Stimulated activated CD8-positive, alpha-beta memory T cell treated with anti-CD3 and anti-CD28 coated beads, Interleukin-4, amount 100 ng/mL, for 1 hour (primary cell): ENCODE results near the gene SMIM13.

ENCODE experiments used
- DNase-seq, 2 donors: peaks; one replicate each; pipeline ENCODE4 v3.0.0-alpha.2; 2020; ENCODE audit warnings: low read depth in 2 of 2, low spot score in 1 of 2

The SMIM13 gene

DNA sequence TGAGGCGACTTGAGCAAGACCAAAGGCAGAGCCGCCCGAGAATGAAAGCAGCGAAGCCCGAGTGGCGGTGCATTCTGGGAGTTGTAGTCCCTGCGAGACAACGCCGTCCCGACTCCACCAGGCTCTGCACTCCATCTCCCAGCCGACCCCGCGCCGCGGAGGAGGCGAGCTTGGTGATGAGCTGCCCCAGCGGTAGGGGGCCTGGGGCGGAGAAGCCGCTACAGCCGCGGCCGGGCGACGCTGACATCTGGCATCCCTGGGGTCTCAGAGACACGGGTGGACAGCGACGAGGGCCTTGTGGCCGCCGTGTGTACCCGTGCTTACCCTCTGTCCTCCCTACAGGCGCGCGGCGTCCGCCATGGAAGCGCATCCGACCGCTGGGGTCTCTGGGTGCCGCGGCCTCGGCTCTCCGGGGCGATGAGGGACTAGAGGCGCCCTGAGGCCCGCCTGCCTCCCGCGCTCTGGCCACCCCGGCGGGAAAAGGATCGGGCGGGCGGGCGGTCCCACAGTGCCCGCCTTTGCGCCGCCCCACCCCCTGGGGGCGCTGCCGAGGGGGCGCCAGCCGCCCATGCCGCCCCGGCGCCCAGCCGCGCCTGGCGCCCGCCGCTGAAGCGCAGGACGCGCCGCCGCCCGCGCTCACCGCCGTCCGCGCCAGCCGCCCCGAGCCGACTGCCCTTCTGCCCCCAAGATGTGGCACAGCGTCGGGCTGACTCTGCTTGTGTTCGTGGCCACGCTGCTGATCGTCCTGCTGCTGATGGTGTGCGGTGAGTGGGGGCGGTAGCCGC lies at the start of gene SMIM13:
TSS of gene SMIM13 (plus strand) at position 209 of the 785 bp plus-strand sequence. CDS start at position 689, 480 bp downstream.
- peak; percentile 85 to 88 for DNase-seq

DNA sequence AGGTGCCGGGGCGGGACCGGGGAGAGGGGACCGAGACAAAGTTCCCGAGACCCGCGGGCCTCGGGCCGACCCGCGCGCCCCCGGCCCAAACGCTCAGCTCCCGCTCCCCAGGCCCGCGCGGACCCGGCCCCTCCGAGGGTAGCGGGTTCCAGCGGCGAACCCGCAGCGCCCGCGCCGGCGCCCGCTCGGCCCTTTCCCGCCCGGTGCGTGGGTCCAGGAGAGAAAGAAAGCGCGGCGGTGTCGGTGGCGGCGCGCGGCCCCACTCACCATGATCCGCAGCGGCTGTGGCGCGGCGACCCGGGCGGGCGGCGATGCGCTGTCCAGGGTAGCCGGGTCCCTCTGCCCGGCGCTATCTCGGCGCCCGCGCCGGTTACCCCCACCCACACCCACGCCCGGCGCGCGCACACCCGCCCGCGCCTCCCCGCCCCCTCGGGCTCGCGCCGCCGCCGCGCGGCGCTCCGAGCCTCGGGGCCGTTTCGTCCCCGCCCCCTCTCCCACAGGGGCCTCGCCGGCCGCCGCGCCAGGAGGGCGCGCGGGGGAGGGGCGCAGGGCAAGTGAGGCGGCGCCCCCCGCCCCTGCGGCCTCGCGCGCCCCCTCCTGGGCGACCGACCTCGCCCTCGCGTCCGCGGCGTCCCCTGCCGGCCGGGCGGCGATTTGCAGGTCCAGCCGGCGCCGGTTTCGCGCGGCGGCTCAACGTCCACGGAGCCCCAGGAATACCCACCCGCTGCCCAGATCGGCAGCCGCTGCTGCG lies 49.5 kb upstream of the SMIM13 start, which contains the start of gene ELOVL2:
TSS of gene ELOVL2 (minus strand) at position 345 of the 751 bp plus-strand sequence. CDS start at position 270, 75 bp downstream.
- DNase-seq, result no peak

DNA sequence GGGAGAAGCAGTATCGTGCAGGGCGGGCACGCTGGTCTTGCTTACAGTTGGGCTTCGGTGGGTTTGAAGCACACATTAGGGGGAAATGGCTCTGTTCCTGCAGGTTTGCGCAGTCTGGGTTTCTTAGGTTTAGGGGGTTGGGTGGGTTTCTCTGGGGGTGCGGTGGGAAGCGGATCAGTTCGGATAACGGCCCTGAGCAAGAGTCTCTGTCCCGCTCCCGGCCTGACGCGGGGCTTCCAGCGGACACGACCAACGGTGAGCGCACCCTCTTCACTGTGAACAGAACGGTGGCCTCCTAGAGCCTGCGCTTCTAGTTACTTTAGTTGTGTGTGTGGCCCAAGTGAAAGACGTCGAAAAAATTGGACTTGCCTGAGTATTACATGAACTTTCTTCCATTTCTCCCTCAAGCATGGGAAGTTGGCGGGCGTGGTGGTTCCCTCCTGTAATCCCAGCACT lies 48.9 kb upstream of the SMIM13 start:
- no peak for DNase-seq

DNA sequence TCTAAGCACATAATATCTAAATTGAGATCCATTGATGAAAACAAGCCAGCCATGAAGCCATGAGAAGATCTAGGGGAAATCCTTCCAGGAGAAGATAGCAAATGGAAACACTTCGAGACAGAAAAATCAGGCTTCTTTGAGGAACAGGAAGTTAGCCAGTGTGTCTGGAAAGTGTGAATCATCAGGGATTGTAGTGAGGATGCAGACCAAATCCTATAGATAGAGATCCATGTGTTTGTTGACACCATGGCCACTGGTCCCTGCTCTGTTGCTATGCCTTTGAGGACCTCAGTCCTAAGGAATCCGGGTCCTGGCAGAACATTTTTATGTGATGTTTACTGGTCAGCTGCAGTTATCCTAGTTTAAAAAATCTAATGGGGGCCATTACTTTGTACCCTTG lies 42.9 kb upstream of the SMIM13 start:
- DNase-seq, result no peak

GRCh38 chr6:11053307-11053706 lies 40.3 kb upstream of the SMIM13 start:
- no peak for DNase-seq

- no peak for DNase-seq
Observed at GRCh38 chr6:11054722-11055121, 38.9 kb upstream of the SMIM13 start.

DNA sequence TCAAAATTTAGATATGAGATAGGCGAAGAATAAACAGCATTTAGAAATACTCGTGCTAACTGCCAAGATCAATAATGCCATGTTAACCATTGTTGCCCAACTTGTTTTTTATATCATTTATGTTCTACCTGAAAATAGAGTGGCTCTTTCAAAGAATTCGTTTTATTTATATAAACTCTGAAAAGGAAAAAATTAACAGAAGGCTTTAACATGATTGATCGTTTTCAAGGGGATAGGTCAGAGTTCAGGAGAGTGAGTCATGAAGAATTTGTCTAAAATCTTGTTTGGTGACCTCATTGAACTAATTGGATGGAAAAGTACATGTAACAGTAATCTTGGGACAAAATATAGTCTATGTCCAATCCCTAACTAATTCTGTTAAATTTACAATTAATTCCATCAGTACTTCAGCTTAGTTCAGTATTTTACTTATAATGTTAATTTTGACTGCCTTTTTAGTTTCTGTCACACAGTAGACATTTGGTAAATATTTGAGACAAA lies 38.5 kb upstream of the SMIM13 start:
- no peak for DNase-seq

DNA sequence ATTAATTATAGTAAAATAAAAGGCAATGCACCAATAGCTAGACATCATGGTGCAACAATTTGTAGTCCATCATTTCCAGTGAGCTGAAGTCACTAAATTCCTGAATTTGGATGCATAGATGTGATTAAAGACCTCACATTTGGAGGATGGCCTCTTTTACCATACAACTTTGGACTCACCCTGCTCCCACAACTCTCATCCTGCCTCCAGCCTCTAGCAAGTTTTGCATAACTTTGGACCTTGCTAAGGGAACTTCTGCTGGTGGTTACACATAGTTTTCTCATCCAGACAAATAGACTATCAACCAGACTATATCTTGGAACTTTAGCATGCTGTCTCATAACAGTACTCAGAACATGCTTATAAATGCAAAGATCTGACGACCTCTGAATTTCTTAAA lies 36.8 kb upstream of the SMIM13 start:
- no peak for DNase-seq

DNA sequence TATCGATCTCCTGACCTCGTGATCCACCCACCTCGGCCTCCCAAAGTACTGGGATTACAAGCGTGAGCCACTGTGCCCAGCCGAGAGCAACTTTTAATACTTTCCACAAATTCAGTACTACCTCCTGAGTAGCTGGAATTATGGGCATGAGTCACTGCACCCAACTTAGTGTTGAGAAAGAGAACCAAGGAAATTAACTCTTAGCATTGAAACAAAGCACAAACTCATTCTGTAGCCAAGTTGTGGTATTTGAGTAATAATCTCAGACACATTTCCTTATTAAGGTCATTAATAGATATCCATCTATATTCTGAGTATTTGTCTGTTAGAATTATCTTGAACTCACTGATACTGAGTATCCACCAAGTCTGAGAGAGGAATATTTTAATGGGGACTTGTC lies 35.2 kb upstream of the SMIM13 start:
- no peak for DNase-seq

DNA sequence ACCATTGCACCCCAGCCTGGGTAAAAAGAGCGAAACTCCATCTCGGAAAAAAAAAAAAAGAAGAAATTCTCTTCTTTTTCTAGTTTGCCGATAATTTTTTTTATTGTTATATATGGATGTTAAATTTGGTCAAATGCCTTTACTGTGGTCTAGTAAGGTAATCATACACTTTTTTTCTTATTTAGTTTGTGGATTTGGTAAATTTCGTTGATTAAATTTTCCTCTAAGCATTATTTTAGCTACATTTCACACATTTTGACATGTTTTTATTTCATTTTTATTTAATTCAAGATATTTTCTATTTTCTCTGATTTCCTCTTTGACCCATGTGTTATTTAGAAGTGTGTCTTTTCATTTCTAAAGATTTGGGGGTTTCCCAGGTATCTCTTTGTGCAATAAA lies 31.6 kb upstream of the SMIM13 start:
- DNase-seq, result no peak

DNA sequence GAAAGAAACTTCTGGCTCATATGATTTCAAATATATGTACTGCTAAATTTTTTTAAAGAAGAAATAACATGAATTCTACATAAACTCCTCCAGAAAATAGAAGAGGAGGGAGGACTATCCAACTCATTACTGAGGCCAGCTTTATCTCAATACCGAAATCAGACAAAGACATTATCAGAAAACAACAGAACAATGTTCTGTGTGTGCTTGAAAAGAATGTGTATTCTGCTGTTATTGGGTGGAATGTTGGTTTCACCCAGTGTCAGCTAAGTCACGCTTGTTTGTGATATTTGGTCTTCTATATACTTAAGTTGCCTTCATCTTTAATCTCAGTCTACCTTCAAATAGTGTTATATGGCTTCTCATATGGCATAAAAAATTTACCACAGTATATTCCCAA lies 30.9 kb upstream of the SMIM13 start:
- no peak for DNase-seq

DNA sequence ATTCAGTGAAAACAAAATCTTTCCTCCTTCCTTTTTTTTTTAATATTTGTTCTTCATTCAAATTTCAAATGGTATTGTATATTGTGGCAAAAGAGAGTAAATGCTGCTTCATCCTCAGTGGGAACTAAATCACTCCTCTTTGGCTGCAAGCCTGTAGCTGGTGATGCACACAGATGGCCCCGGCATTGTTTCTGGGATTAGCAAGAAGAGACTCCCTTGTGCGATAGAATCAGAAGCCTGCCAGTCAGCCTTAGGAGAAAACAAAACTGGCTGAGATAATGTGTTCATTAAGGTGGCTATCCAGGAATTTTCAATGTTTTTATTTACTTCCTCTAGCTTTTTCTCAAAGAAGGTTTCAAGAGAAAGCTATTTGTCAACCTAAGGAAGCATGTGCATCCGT lies 28.8 kb upstream of the SMIM13 start:
- no peak for DNase-seq

GRCh38 chr6:11065436-11066202 lies 28.0 kb upstream of the SMIM13 start:
- no peak for DNase-seq

DNA sequence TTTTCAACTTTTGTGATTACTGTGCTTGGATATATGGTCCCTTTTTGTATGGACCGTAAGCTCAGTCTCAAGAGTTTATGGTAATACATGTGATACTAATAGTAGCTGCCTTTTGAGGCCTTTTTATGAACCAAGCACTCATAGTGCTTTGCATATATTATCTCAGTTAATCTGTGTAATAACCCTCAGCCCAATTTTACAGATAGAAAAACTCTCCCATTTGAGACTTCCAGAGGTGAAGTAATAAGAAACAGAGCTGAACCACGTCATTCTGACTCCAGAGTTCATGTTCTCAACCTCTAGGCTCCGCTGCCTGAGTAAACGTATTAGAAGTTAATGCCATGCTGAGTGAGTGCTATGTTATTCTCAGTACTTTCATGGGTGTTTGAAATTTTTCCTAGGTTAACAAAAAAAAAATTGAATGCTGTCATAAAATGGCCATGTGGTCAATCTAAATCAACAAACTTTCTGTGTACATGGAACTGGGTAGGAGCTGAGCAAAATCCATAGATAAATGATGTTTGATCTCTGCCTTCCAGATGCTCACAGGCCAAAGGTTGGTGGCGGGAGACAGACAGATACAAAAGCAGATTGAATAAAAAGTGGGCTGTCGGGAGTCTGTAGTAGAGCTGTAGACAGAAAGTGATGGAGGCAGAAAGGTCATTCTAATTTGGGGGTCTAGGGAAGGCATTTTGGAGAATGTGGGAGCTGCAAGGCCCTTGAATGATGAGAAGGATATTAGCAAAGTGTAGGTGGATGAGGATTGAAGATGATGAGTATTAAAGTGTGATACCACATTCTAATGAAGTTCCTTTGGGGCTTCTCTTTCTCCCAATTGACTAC lies 26.9 kb upstream of the SMIM13 start:
- DNase-seq, result no peak

DNA sequence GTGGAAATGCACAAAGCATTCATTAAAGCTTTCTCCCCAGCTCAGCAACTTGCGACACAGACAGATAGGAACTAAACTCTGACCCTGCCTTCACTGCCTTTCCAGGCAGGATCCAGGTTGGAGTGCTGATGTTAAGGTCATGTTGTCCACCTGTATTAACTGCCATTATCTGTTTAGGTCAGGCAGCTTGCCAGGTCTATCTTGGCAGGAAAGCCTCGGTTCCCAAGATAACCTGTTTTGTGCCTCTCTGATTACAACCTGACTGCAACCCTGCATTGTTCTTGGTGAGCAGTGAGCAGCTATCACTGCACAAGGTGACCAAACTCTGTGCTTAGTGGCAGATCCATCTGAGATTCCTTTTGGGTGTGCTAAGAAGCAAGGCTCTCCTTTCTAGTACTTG lies 26.3 kb upstream of the SMIM13 start:
- no peak for DNase-seq

- DNase-seq, result no peak
Observed at GRCh38 chr6:11069760-11070159, 23.9 kb upstream of the SMIM13 start.

GRCh38 chr6:11072101-11072500 lies 21.5 kb upstream of the SMIM13 start:
- no peak for DNase-seq

GRCh38 chr6:11076540-11076939 lies 17.1 kb upstream of the SMIM13 start:
- DNase-seq, result no peak

DNA sequence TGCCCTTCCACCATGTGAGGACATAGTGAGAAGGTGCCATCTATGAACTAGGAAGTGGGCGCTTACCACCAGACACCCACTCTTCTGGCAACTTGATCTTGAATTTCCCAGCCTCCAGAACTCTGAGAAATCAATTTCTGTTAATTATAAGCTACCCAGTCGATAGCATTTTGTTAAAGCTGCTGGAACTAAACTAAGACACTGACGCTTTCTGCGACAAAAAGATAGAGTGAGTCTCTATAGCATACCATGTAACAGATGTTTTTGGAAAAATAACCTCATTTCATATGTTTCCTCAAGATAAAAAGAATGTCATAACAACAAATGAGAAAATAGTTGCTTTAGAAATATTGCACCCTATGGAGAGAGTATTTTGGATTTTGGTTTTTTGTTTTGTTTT lies 15.4 kb upstream of the SMIM13 start:
- DNase-seq, result no peak

DNA sequence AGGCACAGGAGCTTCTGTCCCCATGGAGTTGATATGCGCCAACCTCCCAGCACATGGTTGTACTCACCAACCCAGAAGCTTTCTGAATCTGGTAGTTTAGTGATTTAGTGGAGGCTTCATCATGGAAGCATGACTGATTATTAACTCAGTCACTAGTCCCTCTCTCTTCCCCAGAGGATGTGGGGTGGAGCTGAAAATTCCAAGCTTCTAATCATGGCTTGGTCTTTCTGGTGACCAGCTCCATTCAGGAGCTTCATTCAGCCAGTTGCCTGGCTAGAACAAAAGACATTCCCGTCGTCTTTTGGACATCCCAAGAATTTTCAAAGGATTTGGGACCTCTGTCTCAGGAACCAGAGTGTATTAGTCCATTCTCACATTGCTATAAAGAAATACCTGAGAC lies 13.3 kb upstream of the SMIM13 start:
- no peak for DNase-seq

GRCh38 chr6:11083491-11083890 lies 10.1 kb upstream of the SMIM13 start:
- no peak for DNase-seq
